ENCODE measurements around the gene TARDBP.
"Not testable (repeated sequence)": the region's sequence is repeated elsewhere in the genome, so short reads cannot be mapped to it uniquely, and the experiment has no call there.

Gene TARDBP

DNA sequence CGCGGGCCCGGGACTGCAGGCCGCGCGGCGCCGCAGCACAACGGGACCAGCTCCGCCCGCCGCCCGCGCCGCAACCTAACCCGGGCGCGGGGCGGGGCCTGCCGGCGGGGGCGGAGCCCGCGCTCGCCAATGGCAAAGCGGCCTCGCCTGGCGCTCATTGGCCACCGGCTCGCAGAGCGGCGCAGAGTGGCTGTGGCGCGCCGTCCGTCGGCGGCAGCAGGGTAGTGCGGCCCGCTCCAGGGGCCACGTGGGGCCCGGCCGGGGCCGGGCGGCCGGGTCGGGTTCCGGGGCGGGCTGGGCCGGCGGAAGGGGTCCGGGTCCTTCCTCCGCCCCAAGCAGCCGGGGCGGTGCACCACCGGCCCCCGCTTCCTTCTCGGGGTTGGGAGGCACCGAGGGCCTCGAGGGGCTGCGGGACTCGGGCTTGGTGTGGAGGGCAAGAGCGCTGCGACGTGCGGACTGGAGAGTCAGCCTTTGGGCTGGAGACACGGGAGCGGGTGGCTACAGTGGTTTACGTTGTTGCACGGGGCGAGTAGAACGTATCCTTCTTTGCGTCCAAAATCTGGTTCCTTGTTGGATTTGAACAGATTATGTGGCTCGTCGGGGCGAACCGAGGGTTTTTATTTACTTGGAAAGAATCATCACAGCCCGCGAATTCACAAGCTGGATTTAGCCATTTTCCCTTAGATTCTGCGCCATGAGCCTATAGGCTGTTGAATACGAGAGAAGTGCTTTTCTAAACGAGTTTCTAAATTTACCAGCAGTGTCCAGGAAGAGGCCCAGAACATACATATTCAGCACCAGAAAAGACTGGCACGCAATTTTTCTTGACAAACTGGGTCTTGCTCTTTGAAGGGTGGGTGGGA lies 47.7 kb downstream of the TARDBP start, which contains the start of gene SRM:
TSS of gene SRM (minus strand) at position 51 of the 863 bp plus-strand sequence. CDS start 75 bp downstream, outside the sequence.
- peak; percentile 81 for DNase-seq (ENCODE audit: low read depth)

DNA sequence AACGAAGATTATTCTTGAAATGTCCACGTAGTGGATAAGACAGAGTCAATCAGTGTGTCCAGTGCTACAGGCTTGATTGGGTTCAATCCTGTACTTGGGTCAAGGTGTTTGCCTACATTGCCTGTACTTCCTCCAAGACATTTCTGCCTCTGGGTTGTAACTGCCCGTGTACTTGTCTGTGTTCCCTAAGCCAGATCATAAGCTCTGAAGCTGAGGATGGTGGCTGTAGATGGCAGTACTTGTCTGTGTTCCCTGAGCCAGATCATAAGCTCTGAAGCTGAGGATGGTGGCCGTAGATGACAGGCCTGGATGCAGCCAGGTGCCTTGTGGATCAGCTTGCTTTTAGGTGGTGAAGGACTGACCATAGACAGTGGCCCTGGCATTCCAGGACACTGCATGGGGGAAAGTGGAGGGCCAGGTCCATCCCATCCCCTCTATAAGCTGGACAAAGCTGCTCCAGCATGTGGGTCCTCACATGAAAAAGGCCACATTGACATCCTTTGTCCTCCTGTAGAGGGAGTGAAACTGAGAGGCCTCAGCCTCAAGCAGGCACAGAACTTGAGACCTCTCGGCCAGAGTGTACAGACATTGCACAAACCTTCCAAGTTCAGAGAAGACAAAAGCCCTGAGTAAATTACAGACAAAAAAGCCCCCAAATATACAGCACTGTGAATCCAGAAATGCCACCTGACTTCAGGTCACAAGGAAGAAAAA lies 49.4 kb downstream of the TARDBP start:
- no peak for DNase-seq (ENCODE audit: low read depth)

GRCh38 chr1:11062965-11063401 lies 50.5 kb downstream of the TARDBP start:
- peak; percentile 89 for DNase-seq (ENCODE audit: low read depth)

DNA sequence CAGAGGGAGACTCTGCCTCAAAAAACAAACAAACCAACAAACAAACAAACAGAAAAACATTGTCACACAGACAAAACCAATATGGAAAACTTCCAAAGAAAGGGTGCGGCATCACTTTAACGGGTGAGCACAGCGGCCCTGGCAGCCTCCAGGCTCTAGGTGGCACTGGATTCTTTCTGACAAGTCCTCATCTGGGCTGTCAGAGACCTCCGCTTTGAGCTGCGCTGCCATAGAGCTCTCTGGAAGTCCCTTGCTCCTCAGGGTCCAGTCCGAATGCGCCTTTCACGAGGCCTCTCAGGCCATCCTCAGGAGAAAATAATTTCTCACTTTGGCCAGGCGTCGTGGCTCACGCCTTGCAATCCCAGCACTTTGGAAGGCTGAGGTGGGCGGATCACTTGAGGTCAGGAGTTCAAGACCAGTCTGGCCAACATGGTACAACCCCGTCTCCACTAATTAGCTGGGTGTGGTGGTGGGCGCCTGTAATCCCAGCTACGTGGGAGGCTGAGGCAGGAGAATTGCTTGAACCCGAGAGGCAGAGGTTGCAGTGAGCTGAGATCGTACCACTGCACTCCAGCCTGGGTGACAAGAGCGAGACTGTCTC lies 51.6 kb downstream of the TARDBP start:
- DNase-seq (ENCODE audit: low read depth): not testable (repeated sequence)

DNA sequence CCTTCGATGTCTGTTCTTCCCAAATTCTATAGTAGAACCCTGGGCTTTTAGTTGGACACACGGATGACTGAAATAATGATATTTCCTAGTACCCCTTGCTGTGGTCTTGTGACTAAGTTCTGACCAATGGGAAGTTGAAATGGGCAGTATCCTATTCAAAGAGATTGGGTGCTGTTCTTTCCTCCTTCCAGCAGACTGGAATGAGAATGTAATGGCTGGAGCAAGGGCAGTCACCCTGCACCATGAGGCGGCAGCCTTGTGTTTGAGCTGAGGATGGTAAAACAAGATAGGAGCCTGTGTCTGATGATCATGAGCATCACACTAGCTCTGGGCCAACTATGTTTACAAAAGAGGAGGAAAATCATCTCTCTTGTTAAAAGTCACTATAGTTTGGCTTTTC lies 52.5 kb downstream of the TARDBP start:
- no peak for DNase-seq (ENCODE audit: low read depth)

DNA sequence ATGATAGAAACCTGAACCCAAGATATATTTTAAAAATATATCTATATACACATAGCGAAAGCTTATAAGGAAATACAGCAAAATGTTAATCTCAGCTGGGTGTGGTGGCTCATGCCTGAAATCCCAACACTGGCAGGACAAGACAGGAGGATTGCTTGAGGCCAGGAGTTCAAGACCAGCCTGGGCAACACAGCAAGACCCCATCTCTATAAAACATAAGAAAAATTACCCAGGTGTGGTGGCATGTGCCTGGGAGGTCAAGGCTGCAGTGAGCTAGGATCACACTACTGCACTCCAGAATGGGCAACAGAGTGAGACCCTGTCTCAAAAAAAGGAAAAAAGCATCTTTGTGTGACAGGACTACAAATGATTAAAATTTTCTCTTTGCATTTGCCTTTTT lies 53.3 kb downstream of the TARDBP start:
- DNase-seq (ENCODE audit: low read depth): no peak

DNA sequence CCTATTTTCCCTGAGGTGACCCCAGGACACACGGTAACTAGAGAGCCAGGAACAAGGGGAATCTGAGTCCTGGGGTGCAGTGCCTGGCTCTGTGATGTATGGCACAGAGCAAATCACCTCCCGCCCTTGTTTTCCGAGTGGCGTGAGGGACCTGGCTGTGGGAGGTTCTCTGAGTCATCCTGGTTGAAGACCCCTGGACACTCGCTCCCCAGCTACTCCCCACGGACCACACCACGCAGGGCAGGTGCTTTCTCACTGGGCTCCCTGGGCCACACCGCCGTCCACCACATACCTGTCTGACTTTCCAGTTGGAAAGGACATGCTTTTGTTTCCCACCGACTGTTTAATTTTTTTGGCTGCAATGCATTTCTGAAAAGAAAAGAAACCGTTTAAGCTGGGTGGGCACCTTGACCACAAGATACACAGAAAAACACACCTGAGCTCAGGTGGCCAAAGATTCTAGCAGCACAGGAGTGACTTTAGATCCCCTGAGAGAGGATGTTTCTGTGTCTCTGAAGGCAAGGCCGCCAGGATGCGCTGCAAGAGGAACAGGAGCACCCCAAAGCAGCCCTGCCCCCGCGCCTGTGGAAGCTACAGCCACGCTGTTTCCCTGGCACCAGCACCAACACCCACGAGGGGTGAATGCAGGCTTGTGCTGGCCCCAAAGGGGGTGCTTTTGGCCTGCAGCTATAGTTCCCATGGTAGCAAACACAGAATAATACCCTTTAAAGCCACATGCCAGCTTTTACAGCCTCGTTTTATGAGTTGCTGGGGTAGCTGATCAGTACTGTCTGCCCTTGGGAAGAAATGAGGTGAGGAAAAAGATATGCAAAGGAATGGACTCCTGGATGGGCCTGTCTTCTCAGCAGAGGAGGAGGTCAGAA lies 55.5 kb downstream of the TARDBP start:
- DNase-seq (ENCODE audit: low read depth): no peak

DNA sequence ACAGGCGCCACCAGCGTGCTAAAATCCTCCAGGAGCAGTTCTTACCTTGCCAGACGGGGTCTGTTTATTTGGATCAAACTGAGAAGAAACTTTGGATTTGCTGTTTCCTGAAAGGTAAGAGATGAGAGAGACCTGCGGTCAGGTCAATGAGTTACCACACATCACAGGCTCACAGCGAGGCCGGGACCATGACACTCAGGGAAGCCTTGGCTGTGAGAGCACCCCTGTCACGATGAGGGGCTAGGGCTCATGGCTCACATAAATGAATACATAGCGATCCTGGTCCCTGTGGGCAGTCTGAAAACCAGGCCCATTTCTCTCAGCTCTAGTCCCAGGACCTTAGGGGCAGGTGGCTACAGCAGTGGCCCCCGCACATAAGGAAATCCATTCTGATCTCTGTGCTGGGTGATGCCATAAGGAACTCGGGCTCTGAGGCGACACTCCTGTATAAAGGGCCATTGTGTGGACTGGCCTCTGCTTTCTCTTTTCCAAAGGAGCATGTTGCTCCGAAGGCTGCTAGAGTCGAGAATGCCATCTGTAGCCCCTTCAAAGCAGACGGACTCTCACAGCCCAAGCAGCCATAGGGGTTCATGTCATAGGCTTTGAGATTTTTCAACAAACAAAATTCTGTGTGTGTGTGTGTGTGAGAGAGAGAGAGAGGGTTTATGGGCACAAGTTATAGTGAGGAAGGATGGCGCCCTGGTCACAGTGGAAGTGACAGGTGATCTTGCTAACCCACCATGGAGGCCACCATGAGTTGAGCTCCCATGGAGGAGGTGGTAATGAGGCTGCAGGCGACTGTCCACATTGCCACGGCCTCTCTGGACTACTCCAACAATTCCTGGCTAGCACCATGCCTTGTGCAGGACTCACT lies 56.4 kb downstream of the TARDBP start:
- DNase-seq (ENCODE audit: low read depth): no peak

- no peak for DNase-seq (ENCODE audit: low read depth)
Measured at GRCh38 chr1:11070876-11071275, 58.4 kb downstream of the TARDBP start.

- DNase-seq (ENCODE audit: low read depth): no peak
Measured at GRCh38 chr1:11071463-11072215, 59.2 kb downstream of the TARDBP start.

GRCh38 chr1:11072216-11072917 lies 59.9 kb downstream of the TARDBP start:
- no peak for DNase-seq (ENCODE audit: low read depth)

GRCh38 chr1:11073398-11073797 lies 60.9 kb downstream of the TARDBP start:
- not testable (repeated sequence) for DNase-seq (ENCODE audit: low read depth)

Measured in GM04504 (cell line).